ENCODE results near the gene CDK6.

- TF ChIP-seq POLR2AphosphoS5 (IDR thresholded peaks at IDR 0.05; ENCODE audit: low read depth, low read length) (no peak), SRF (IDR thresholded peaks at IDR 0.05; ENCODE audit: low read depth, low read length) (no peak), PHF8 (conservative IDR thresholded peaks at IDR 0.05; ENCODE audit: low read depth, low read length) (no peak), EZH2 (IDR thresholded peaks at IDR 0.05; ENCODE audit: low read depth, low read length, severe bottlenecking) (no peak)
- TF ChIP-seq, protein P1, sequence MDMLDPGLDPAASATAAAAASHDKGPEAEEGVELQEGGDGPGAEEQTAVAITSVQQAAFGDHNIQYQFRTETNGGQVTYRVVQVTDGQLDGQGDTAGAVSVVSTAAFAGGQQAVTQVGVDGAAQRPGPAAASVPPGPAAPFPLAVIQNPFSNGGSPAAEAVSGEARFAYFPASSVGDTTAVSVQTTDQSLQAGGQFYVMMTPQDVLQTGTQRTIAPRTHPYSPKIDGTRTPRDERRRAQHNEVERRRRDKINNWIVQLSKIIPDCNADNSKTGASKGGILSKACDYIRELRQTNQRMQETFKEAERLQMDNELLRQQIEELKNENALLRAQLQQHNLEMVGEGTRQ (IDR thresholded peaks at IDR 0.05; ENCODE audit: low read length), result no peak
- TF ChIP-seq, protein P2, sequence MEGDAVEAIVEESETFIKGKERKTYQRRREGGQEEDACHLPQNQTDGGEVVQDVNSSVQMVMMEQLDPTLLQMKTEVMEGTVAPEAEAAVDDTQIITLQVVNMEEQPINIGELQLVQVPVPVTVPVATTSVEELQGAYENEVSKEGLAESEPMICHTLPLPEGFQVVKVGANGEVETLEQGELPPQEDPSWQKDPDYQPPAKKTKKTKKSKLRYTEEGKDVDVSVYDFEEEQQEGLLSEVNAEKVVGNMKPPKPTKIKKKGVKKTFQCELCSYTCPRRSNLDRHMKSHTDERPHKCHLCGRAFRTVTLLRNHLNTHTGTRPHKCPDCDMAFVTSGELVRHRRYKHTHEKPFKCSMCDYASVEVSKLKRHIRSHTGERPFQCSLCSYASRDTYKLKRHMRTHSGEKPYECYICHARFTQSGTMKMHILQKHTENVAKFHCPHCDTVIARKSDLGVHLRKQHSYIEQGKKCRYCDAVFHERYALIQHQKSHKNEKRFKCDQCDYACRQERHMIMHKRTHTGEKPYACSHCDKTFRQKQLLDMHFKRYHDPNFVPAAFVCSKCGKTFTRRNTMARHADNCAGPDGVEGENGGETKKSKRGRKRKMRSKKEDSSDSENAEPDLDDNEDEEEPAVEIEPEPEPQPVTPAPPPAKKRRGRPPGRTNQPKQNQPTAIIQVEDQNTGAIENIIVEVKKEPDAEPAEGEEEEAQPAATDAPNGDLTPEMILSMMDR (IDR thresholded peaks at IDR 0.05; ENCODE audit: control extremely low read depth in 1 of 3, insufficient read depth in 1 of 3, low read depth in 1 of 3, low read length in 3 of 3), result no peak
Measured at GRCh38 chr7:92753614-92754013, 82.8 kb downstream of the CDK6 start.

Data from H1 (cell line).